IMR-90 (cell line): ENCODE measurements around the gene JPH3. TPM values are rescaled to one million over a fixed set of nuclear protein-coding genes. Genes with fewer than 3 reads are reported as not detected.

Experiments used
- ATAC-seq: fragments of 200-7000 bp; cut with Tn5 transposase; 2 replicates; pipeline ENCODE4 v1.9.1; 2020; ENCODE audit warnings: low read depth, mild to moderate bottlenecking, moderate library complexity
- BruUV-seq: library from RNA; stranded (reverse); fragments of 400-500 nt; replicated peaks from 2 replicates; lab custom pipeline; 2021; lab: Mats Ljungman, UMichigan
- CTCF ChIA-PET: fragments of 300-600 bp; formaldehyde crosslinking; extraction: SDS; loops from one replicate; lab custom pipeline; 2021; ENCODE audit warnings: antibody characterized with exemption; lab: Yijun Ruan, JAX
- POLR2A ChIA-PET: fragments of 300-600 bp; sonication (Branson Sonifier 250); formaldehyde crosslinking; loops from one replicate; lab custom pipeline; 2022; ENCODE audit warnings: antibody characterized with exemption; ENCODE audit not compliant: unreplicated experiment; lab: Charles Lee
- DNase-seq: peaks from one replicate; pipeline ENCODE4 v3.0.0; 2013
- H2AFZ ChIP-seq: replicated peaks from 2 replicates; pipeline ENCODE3; 2013; ENCODE audit warnings: low read length, mild to moderate bottlenecking; ENCODE audit not compliant: poor library complexity
- H2AK5ac ChIP-seq: 2 replicates; pipeline ENCODE4 v1.6.1; 2013; ENCODE audit warnings: low read depth, low read length, inconsistent platforms
- H2AK9ac ChIP-seq: replicated peaks from 2 replicates; pipeline ENCODE3; 2013; ENCODE audit warnings: mild to moderate bottlenecking, low read depth, low read length, moderate library complexity; ENCODE audit not compliant: poor library complexity
- H2BK120ac ChIP-seq: 2 replicates; pipeline ENCODE4 v1.6.1; 2013; ENCODE audit warnings: low read depth, low read length, inconsistent platforms
- H2BK15ac ChIP-seq: 3 replicates; pipeline ENCODE4 v1.6.1; 2013; ENCODE audit warnings: low read depth, low read length, inconsistent platforms
- H2BK20ac ChIP-seq: 2 replicates; pipeline ENCODE4 v1.6.1; 2013; ENCODE audit warnings: low read depth, mild to moderate bottlenecking, inconsistent platforms, low read length, moderate library complexity
- H2BK5ac ChIP-seq: 2 replicates; pipeline ENCODE4 v1.6.1; 2013; ENCODE audit warnings: mild to moderate bottlenecking, low read depth, low read length, inconsistent platforms; ENCODE audit not compliant: poor library complexity, severe bottlenecking
- H3K14ac ChIP-seq: replicated peaks from 2 replicates; pipeline ENCODE4 v1.6.1; 2013; ENCODE audit warnings: low read depth, low read length, inconsistent platforms
- H3K18ac ChIP-seq: 2 replicates; pipeline ENCODE4 v1.6.1; 2013; ENCODE audit warnings: low read depth, low read length, control low read depth
- H3K23ac ChIP-seq: 2 replicates; pipeline ENCODE4 v1.6.1; 2013; ENCODE audit warnings: low read depth, low read length, inconsistent platforms
- H3K27ac ChIP-seq: 2 replicates; pipeline ENCODE4 v1.5.1; 2013; ENCODE audit warnings: mild to moderate bottlenecking, control low read depth, low read length; ENCODE audit not compliant: insufficient read depth
- H3K27me3 ChIP-seq: 2 replicates; pipeline ENCODE4 v1.6.1; 2013; ENCODE audit warnings: low read length; ENCODE audit not compliant: control insufficient read depth, insufficient read depth
- H3K36me3 ChIP-seq: 2 replicates; pipeline ENCODE4 v1.6.1; 2013; ENCODE audit warnings: low read length, mixed read lengths; ENCODE audit not compliant: control insufficient read depth, insufficient read depth
- H3K4ac ChIP-seq: 2 replicates; pipeline ENCODE4 v1.6.1; 2013; ENCODE audit warnings: low read depth, low read length, inconsistent platforms
- H3K4me1 ChIP-seq: 2 replicates; pipeline ENCODE4 v1.6.1; 2013; ENCODE audit warnings: low read length, mixed read lengths; ENCODE audit not compliant: control insufficient read depth, insufficient read depth
- H3K4me2 ChIP-seq: 2 replicates; pipeline ENCODE4 v1.6.1; 2013; ENCODE audit warnings: low read depth, mild to moderate bottlenecking, control low read depth, low read length, moderate library complexity
- H3K4me3 ChIP-seq: 2 replicates; pipeline ENCODE4 v1.5.1; 2013; ENCODE audit warnings: low read depth, mild to moderate bottlenecking, control low read depth, low read length, moderate library complexity; ENCODE audit not compliant: insufficient read depth
- H3K56ac ChIP-seq: 2 replicates; pipeline ENCODE4 v1.6.1; 2013; ENCODE audit warnings: low read length, inconsistent platforms; ENCODE audit not compliant: insufficient read depth; ENCODE audit errors: extremely low read depth
- H3K79me1 ChIP-seq, 2 experiments: 2 replicates each; pipeline ENCODE4 v1.6.1; 2013; ENCODE audit warnings: low read length in 2 of 2, inconsistent platforms in 1 of 2, low read depth in 1 of 2
- H3K9ac ChIP-seq: 2 replicates; pipeline ENCODE4 v1.6.1; 2013; ENCODE audit warnings: low read depth, low read length, control low read depth
- H3K9me1 ChIP-seq: 2 replicates; pipeline ENCODE4 v1.6.1; 2013; ENCODE audit warnings: low read length, inconsistent platforms; ENCODE audit not compliant: insufficient read depth
- H3K9me3 ChIP-seq: 2 replicates; pipeline ENCODE4 v1.6.1; 2013; ENCODE audit warnings: low read length; ENCODE audit not compliant: control insufficient read depth, insufficient read depth
- H4K20me1 ChIP-seq: 2 replicates; pipeline ENCODE4 v1.6.1; 2013; ENCODE audit warnings: low read length, inconsistent platforms; ENCODE audit not compliant: insufficient read depth
- H4K5ac ChIP-seq: 2 replicates; pipeline ENCODE4 v1.6.1; 2013; ENCODE audit warnings: mild to moderate bottlenecking, low read depth, low read length, control low read depth
- H4K8ac ChIP-seq, 2 experiments: 2 replicates each; pipeline ENCODE4 v1.6.1; 2013; ENCODE audit warnings: low read depth in 2 of 2, low read length in 2 of 2, control low read depth in 1 of 2, inconsistent platforms in 1 of 2
- H4K91ac ChIP-seq: 2 replicates; pipeline ENCODE4 v1.6.1; 2013; ENCODE audit warnings: low read depth, low read length, inconsistent platforms; ENCODE audit not compliant: insufficient read depth
- BHLHE40 ChIP-seq: fragments of 150-350 bp; IDR thresholded peaks from 2 replicates; pipeline ENCODE4 v1.6.1; 2016; ENCODE audit warnings: mild to moderate bottlenecking, low read depth, low read length
- CTCF ChIP-seq: conservative IDR thresholded peaks from 2 replicates; pipeline ENCODE4 v1.5.1; 2012; ENCODE audit warnings: mild to moderate bottlenecking, low read depth, low read length, improper control_type of control experiment
- FOS ChIP-seq: fragments of 150-350 bp; IDR thresholded peaks from 2 replicates; pipeline ENCODE4 v1.6.1; 2016; ENCODE audit warnings: low read depth, low read length
- MAFK ChIP-seq: IDR thresholded peaks from 2 replicates; pipeline ENCODE4 v1.6.1; 2012; ENCODE audit warnings: low read depth, low read length, improper control_type of control experiment
- POLR2A ChIP-seq: IDR thresholded peaks from 2 replicates; pipeline ENCODE4 v1.6.1; 2012; ENCODE audit warnings: mild to moderate bottlenecking, low read depth, low read length
- RCOR1 ChIP-seq: IDR thresholded peaks from 2 replicates; pipeline ENCODE4 v1.6.1; 2012; ENCODE audit warnings: mild to moderate bottlenecking, low read length, improper control_type of control experiment; ENCODE audit not compliant: insufficient replicate concordance
- RFX5 ChIP-seq: IDR thresholded peaks from 2 replicates; pipeline ENCODE4 v1.8.0; 2012; ENCODE audit warnings: low read depth, mild to moderate bottlenecking, low read length, moderate library complexity
- SMC3 ChIP-seq: fragments of 150-350 bp; IDR thresholded peaks from 2 replicates; pipeline ENCODE4 v1.6.1; 2016; ENCODE audit warnings: low read depth, mild to moderate bottlenecking, antibody characterized with exemption, low read length, moderate library complexity
- USF2 ChIP-seq: fragments of 150-350 bp; IDR thresholded peaks from 2 replicates; pipeline ENCODE4 v1.6.1; 2017; ENCODE audit warnings: mild to moderate bottlenecking, antibody characterized with exemption, low read length, low read depth
- WGBS, 2 experiments: methylation state at CpG; one replicate each; pipeline versions ENCODE4 v1.1.5 to v1.1.7; 2013; ENCODE audit warnings: missing lambda C conversion rate in 2 of 2; ENCODE audit not compliant: insufficient read length in 1 of 2; ENCODE audit errors: extremely low coverage in 2 of 2; 5-methylcytosine and 5-hydroxymethylcytosine counted together
- dilution Hi-C: fragments of 300-500 bp; cut with HindIII; formaldehyde crosslinking; loops from one replicate; pipeline ENCODE4 v1.14.3; 2018; ENCODE audit warnings: low sequenced_read_pairs; ENCODE audit not compliant: unreplicated experiment
- in situ Hi-C: fragments of 300-500 bp; cut with MboI; formaldehyde crosslinking; loops from 3 replicates; pipeline ENCODE4 v1.14.3; 2019; ENCODE audit warnings: low sequenced_read_pairs, inconsistent platforms, mixed read lengths
- intact Hi-C: fragments of 100-400 bp; cut with micrococcal nuclease; formaldehyde crosslinking; loops from 2 replicates; pipeline ENCODE4 v1.10.0; 2022
- polyA plus RNA-seq, 3 experiments: library from polyadenylated mRNA; depleted of rRNA; stranded (reverse); fragments of >200 nt; gene quantifications; 2 replicates each; pipeline ENCODE4 v1.2.3, GENCODE V29; 2012; ENCODE audit warnings: low replicate concordance in 1 of 3
- total RNA-seq: library from RNA; depleted of rRNA; stranded (reverse); fragments of >200 nt; gene quantifications from 2 replicates; pipeline ENCODE4 v1.2.3, GENCODE V29; 2012

JPH3 gene
- total and polyA plus RNA-seq, 2 of the 4 experiments (the other 2 are of a cell fraction): 0.03 TPM; not detected in 1

GRCh38 chr16:87648236-87648635, 45.9 kb downstream of the JPH3 start:
- no peak overlapping the region for H4K8ac ChIP-seq
- H3K79me1 ChIP-seq: no peaks in the 10 kb centered on the region
- H2AK9ac ChIP-seq: no peak overlapping the region
- H3K4me1 ChIP-seq: no peaks in the 10 kb centered on the region
- H4K5ac ChIP-seq: no peak overlapping the region
- no TSS peak for BruUV-seq
- WGBS, 2 experiments: 40% methylated on average over 14 of the region's 23 CpGs; no CpG with 5 or more reads in 1 of the 2 experiments
- no peak overlapping the region for H3K9ac ChIP-seq
- no peak overlapping the region for H2BK20ac ChIP-seq
- H3K4ac ChIP-seq: no peak overlapping the region
- intact Hi-C loops (no loop called here), in situ Hi-C loops (no loop called here), dilution Hi-C loops (no loop called here)
- no peak overlapping the region for H2BK15ac ChIP-seq
- peaks cover 63% of the 10 kb centered on the region for H3K27me3 ChIP-seq
- H3K27ac ChIP-seq: no peak overlapping the region
- ChIA-PET CTCF (interaction anchor here (0.7 kb wide), 1 partner anchor 13 kb away, joined by 3 read pairs; no protein-coding TSS in a partner anchor), POLR2A (no interaction called here)
- DNase-seq: no peak
- no peak overlapping the region for H3K4me3 ChIP-seq
- H3K18ac ChIP-seq: no peak overlapping the region
- TF ChIP-seq BHLHE40 (no peak), RFX5 (no peak), MAFK (no peak), SMC3 (no peak), POLR2A (no peak), FOS (no peak), CTCF (no peak), RCOR1 (no peak), USF2 (no peak)
- H3K4me2 ChIP-seq: no peak overlapping the region
- H3K56ac ChIP-seq: no peak overlapping the region
- no peak overlapping the region for H2BK120ac ChIP-seq
- H2AFZ ChIP-seq: no peak overlapping the region
- H2BK5ac ChIP-seq: no peak overlapping the region
- H4K20me1 ChIP-seq: no peaks in the 10 kb centered on the region; the same call in 1 of the 2 replicates
- no peak overlapping the region for H4K91ac ChIP-seq
- no peaks in the 10 kb centered on the region for H3K36me3 ChIP-seq
- H3K14ac ChIP-seq: no peak overlapping the region
- H3K23ac ChIP-seq: no peak overlapping the region
- no peak overlapping the region for H2AK5ac ChIP-seq
- H3K9me1 ChIP-seq: no peaks in the 10 kb centered on the region
- H3K9me3 ChIP-seq: no peaks in the 10 kb centered on the region; the same call in 1 of the 2 replicates
- ATAC-seq: no peak
